Suppressor macrophage treated with lipopolysaccharide for 4 hours (primary cell): Measurements from ENCODE around the gene ACTRT2.
A peak's percentile ranks its signal among the peaks of the same experiment; 100 is the strongest.

Source experiments
- DNase-seq: peaks from one replicate; pipeline ENCODE4 v3.0.0-alpha.2; 2020

The ACTRT2 gene

GRCh38 chr1:3055051-3055450 lies 33.8 kb downstream of the ACTRT2 start:
- DNase-seq = no peak

- no peak for DNase-seq
These were observed 35.4 kb downstream of the ACTRT2 start for GRCh38 chr1:3056641-3057040.

GRCh38 chr1:3058263-3059030 lies 37.2 kb downstream of the ACTRT2 start:
- no peak for DNase-seq

GRCh38 chr1:3060127-3060526 lies 38.9 kb downstream of the ACTRT2 start:
- no peak for DNase-seq

GRCh38 chr1:3060601-3061551 lies 39.6 kb downstream of the ACTRT2 start:
- no peak for DNase-seq

- DNase-seq = no peak
These were observed 40.3 kb downstream of the ACTRT2 start for GRCh38 chr1:3061566-3061965.

GRCh38 chr1:3061981-3062615 lies 40.8 kb downstream of the ACTRT2 start:
- DNase-seq = no peak

- no peak for DNase-seq
These were observed 41.5 kb downstream of the ACTRT2 start for GRCh38 chr1:3062616-3063378.

GRCh38 chr1:3063379-3064295 lies 42.4 kb downstream of the ACTRT2 start:
- no peak for DNase-seq

- no peak for DNase-seq
These were observed 43.1 kb downstream of the ACTRT2 start for GRCh38 chr1:3064296-3064850.

GRCh38 chr1:3064901-3065300 lies 43.6 kb downstream of the ACTRT2 start:
- no peak for DNase-seq

GRCh38 chr1:3065396-3065795 lies 44.1 kb downstream of the ACTRT2 start:
- no peak for DNase-seq

GRCh38 chr1:3065797-3066196 lies 44.5 kb downstream of the ACTRT2 start:
- no peak for DNase-seq

- peak; percentile 12 for DNase-seq
These were observed 45.0 kb downstream of the ACTRT2 start for GRCh38 chr1:3066250-3066711.

GRCh38 chr1:3066826-3067225 lies 45.6 kb downstream of the ACTRT2 start:
- no peak for DNase-seq

GRCh38 chr1:3067301-3067670 lies 46.0 kb downstream of the ACTRT2 start:
- DNase-seq = no peak

- no peak for DNase-seq
These were observed 46.6 kb downstream of the ACTRT2 start for GRCh38 chr1:3067671-3068563.

GRCh38 chr1:3068564-3069431 lies 47.5 kb downstream of the ACTRT2 start, which contains the start of gene PRDM16:
PRDM16 (plus strand) TSS chr1:3069203; CDS start chr1:3069260, 57 bp downstream.
- peak; percentile 6 for DNase-seq
